Measurements from ENCODE around the gene LMTK3.

GRCh38 chr19:48444936-48445200 is 66.8 kb downstream of the LMTK3 start:
- no peak for TF ChIP-seq EZH2 (IDR thresholded peaks at IDR 0.05; ENCODE audit: borderline replicate concordance, low read depth, low read length, severe bottlenecking)
- no peak for TF ChIP-seq CTCF (IDR thresholded peaks at IDR 0.05; ENCODE audit: borderline replicate concordance, extremely low read depth, low read length, poor library complexity, severe bottlenecking)

Measured in DND-41 (cell line).